HepG2 (cell line): ENCODE results near the gene CSNK1D. TPM values are rescaled to one million over a fixed set of nuclear protein-coding genes. Genes with fewer than 3 reads are reported as not detected.
A peak's percentile ranks its signal among the peaks of the same experiment; 100 is the strongest.

Source experiments
- ATAC-seq: fragments of 200-7000 bp; cut with Tn5 transposase; 3 replicates; pipeline ENCODE4 v1.9.1; 2020; ENCODE audit warnings: mild to moderate bottlenecking, moderate library complexity
- BruUV-seq: library from RNA; stranded (reverse); fragments of 400-500 nt; replicated peaks from 2 replicates; lab custom pipeline; 2021; lab: Mats Ljungman, UMichigan
- CTCF ChIA-PET: fragments of 300-600 bp; formaldehyde crosslinking; extraction: SDS; loops from one replicate; lab custom pipeline; 2021; ENCODE audit warnings: low total read pairs, inconsistent platforms, low intra/inter-chr PET ratio; lab: Yijun Ruan, JAX
- POLR2A ChIA-PET: fragments of 350-600 bp; sonication (Branson Sonifier 250); formaldehyde crosslinking; loops from one replicate; lab custom pipeline; 2020; ENCODE audit warnings: antibody characterized with exemption, inconsistent platforms; lab: Yijun Ruan, JAX
- DNase-seq: peaks from one replicate; pipeline ENCODE4 v3.0.0-alpha.2; 2015; ENCODE audit warnings: low spot score
- FAIRE-seq: peaks from 3 replicates; lab custom pipeline; 2011; peaks lifted over from hg19 to GRCh38; lab: Jason Lieb, UNC
- H2AFZ ChIP-seq: one replicate; pipeline ENCODE4 v1.6.1; 2011; ENCODE audit warnings: low read length, inconsistent platforms
- H3K27ac ChIP-seq: fragments of 300-600 bp; 3 replicates; pipeline ENCODE4 v1.8.0; 2011; ENCODE audit warnings: mixed run types, mild to moderate bottlenecking, mixed read lengths, low read length, inconsistent platforms; ENCODE audit not compliant: insufficient read depth; ENCODE audit errors: extremely low read length
- H3K27me3 ChIP-seq, 2 experiments: fragments of 200-600 bp in 1 of 2; 2 replicates in 1 of 2; 3 replicates in 1 of 2; pipeline versions ENCODE4 v1.6.0 to v1.8.0; 2011; ENCODE audit warnings: low read length in 2 of 2, mild to moderate bottlenecking in 2 of 2, moderate library complexity in 2 of 2, inconsistent platforms in 1 of 2; ENCODE audit not compliant: insufficient read depth in 2 of 2, control insufficient read depth in 1 of 2
- H3K36me3 ChIP-seq, 2 experiments: fragments of 200-600 bp in 1 of 2; replicated peaks in 1 of 2; 2 replicates in 1 of 2; 3 replicates in 1 of 2; pipeline versions ENCODE4 v1.5.1 to v1.8.0; 2011; ENCODE audit warnings: low read length in 2 of 2, inconsistent platforms in 1 of 2; ENCODE audit not compliant: insufficient read depth in 2 of 2, control insufficient read depth in 1 of 2
- H3K4me1 ChIP-seq: 2 replicates; pipeline ENCODE4 v1.5.1; 2012; ENCODE audit warnings: low read length, inconsistent platforms; ENCODE audit not compliant: insufficient read depth
- H3K4me2 ChIP-seq: 2 replicates; pipeline ENCODE4 v1.6.0; 2011; ENCODE audit warnings: low read depth, low read length, inconsistent platforms
- H3K4me3 ChIP-seq, 3 experiments: fragments of 200-600 bp in 1 of 3; sonication (generic), shearing (Covaris generic) in 1 of 3; replicated peaks in 1 of 3; 2 replicates each; pipeline ENCODE4 v1.5.1; 2011 to 2016; ENCODE audit warnings: low read length in 3 of 3, inconsistent platforms in 2 of 3, low read depth in 2 of 3, mild to moderate bottlenecking in 2 of 3, control low read depth in 1 of 3, mixed read lengths in 1 of 3; ENCODE audit not compliant: insufficient read depth in 1 of 3
- H3K79me2 ChIP-seq: one replicate; pipeline ENCODE4 v1.6.1; 2011; ENCODE audit warnings: low read length, inconsistent platforms; ENCODE audit not compliant: insufficient read depth
- H3K9ac ChIP-seq: 2 replicates; pipeline ENCODE4 v1.6.0; 2011; ENCODE audit warnings: mild to moderate bottlenecking, low read depth, low read length, inconsistent platforms; ENCODE audit not compliant: insufficient read depth
- H3K9me3 ChIP-seq: 2 replicates; pipeline ENCODE4 v1.5.1; 2012; ENCODE audit warnings: mild to moderate bottlenecking, low read length
- H4K20me1 ChIP-seq: 2 replicates; pipeline ENCODE4 v1.6.0; 2011; ENCODE audit warnings: inconsistent platforms, mild to moderate bottlenecking, low read length, moderate library complexity; ENCODE audit not compliant: insufficient read depth
- FOXM1 ChIP-seq: sonication (generic); formaldehyde crosslinking; IDR thresholded peaks from 2 replicates; pipeline ENCODE4 v1.5.0; 2020; ENCODE audit warnings: missing genetic modification reagents
- MTF2 ChIP-seq: sonication (generic); formaldehyde crosslinking; IDR thresholded peaks from 2 replicates; pipeline ENCODE4 v1.5.0; 2020; ENCODE audit warnings: missing genetic modification reagents, borderline replicate concordance
- RFXANK ChIP-seq: IDR thresholded peaks from 2 replicates; pipeline ENCODE4 v1.6.1; 2016
- STAG1 ChIP-seq: sonication (generic); formaldehyde crosslinking; IDR thresholded peaks from 2 replicates; pipeline ENCODE4 v1.4.0; 2020; ENCODE audit warnings: missing genetic modification reagents
- TBX3 ChIP-seq: fragments of 450-650 bp; IDR thresholded peaks from 2 replicates; pipeline ENCODE4 v1.6.1; 2017; ENCODE audit warnings: antibody characterized with exemption, mild to moderate bottlenecking, inconsistent platforms, borderline replicate concordance
- ZFY ChIP-seq: sonication (generic); formaldehyde crosslinking; IDR thresholded peaks from 2 replicates; pipeline ENCODE4 v1.4.0; 2020; ENCODE audit warnings: missing genetic modification reagents
- ZNF20 ChIP-seq: sonication (generic); formaldehyde crosslinking; IDR thresholded peaks from 2 replicates; pipeline ENCODE4 v1.4.0; 2020; ENCODE audit warnings: mild to moderate bottlenecking, moderate library complexity, missing genetic modification reagents
- ZSCAN12 ChIP-seq: sonication (generic); formaldehyde crosslinking; IDR thresholded peaks from 2 replicates; pipeline ENCODE4 v1.9.0; 2021; ENCODE audit warnings: mild to moderate bottlenecking, missing genetic modification reagents
- WGBS: methylation state at CpG from one replicate; pipeline ENCODE4 v1.1.6; 2017; ENCODE audit warnings: low lambda C conversion rate; 5-methylcytosine and 5-hydroxymethylcytosine counted together
- in situ Hi-C: cut with HindIII; loops from 2 replicates; pipeline ENCODE4 v1.10.0; 2017; ENCODE audit warnings: low pct_unique_long_range_greater_than_20kb; ENCODE audit not compliant: extremely low pct_ligation_motif_present
- intact Hi-C: fragments of 100-400 bp; cut with micrococcal nuclease; formaldehyde crosslinking; loops from one replicate; pipeline ENCODE4 v1.10.0; 2022; ENCODE audit not compliant: unreplicated experiment
- polyA plus RNA-seq, 8 experiments: library from polyadenylated mRNA; depleted of rRNA in 3 of 8; stranded (reverse) in 7 of 8; unstranded in 1 of 8; fragments of >200 nt; fragmentation: Illumina TruSeq in 4 of 8; extraction: Trizol in 4 of 8; gene quantifications; 2 replicates each; pipeline versions ENCODE4 v1.2.1 to v1.2.3, GENCODE V29; 2011 to 2016; ENCODE audit warnings: low read depth in 4 of 8, missing spikeins in 1 of 8, mixed read lengths in 1 of 8; ENCODE audit not compliant: insufficient read depth in 1 of 8
- total RNA-seq, 5 experiments: library from RNA; depleted of rRNA; stranded (reverse); fragments of >200 nt; fragmentation: Illumina TruSeq; extraction: Trizol; gene quantifications; 2 replicates each; pipeline ENCODE4 v1.2.3, GENCODE V29; 2016; ENCODE audit warnings: low read depth in 1 of 5
- TF ChIP-seq, protein P1 (sequence below): sonication (generic); formaldehyde crosslinking; IDR thresholded peaks from 2 replicates; pipeline ENCODE4 v1.8.1; 2022; ENCODE audit warnings: low read depth, mild to moderate bottlenecking, missing genetic modification reagents
- TF ChIP-seq, protein P2 (sequence below): sonication (generic); formaldehyde crosslinking; IDR thresholded peaks from 2 replicates; pipeline ENCODE4 v1.8.1; 2023; ENCODE audit warnings: missing genetic modification reagents, inconsistent platforms, borderline replicate concordance
- TF ChIP-seq, protein P3 (sequence below): sonication (generic); formaldehyde crosslinking; IDR thresholded peaks from 2 replicates; pipeline ENCODE4 v1.8.1; 2023; ENCODE audit warnings: missing genetic modification reagents, mild to moderate bottlenecking, borderline replicate concordance
- TF ChIP-seq, protein P4 (sequence below): sonication (generic); formaldehyde crosslinking; IDR thresholded peaks from 2 replicates; pipeline ENCODE4 v1.4.0; 2020; ENCODE audit warnings: missing genetic modification reagents
- TF ChIP-seq, protein P5 (sequence below): sonication (generic); formaldehyde crosslinking; IDR thresholded peaks from 2 replicates; pipeline ENCODE4 v1.5.0; 2020; ENCODE audit warnings: mild to moderate bottlenecking, missing genetic modification reagents

Gene CSNK1D
- total and polyA plus RNA-seq, 2 of the 13 experiments (the other 11 are each of a cell fraction or from before 2014, with no cell fraction given), result 31.5 to 128 TPM

DNA sequence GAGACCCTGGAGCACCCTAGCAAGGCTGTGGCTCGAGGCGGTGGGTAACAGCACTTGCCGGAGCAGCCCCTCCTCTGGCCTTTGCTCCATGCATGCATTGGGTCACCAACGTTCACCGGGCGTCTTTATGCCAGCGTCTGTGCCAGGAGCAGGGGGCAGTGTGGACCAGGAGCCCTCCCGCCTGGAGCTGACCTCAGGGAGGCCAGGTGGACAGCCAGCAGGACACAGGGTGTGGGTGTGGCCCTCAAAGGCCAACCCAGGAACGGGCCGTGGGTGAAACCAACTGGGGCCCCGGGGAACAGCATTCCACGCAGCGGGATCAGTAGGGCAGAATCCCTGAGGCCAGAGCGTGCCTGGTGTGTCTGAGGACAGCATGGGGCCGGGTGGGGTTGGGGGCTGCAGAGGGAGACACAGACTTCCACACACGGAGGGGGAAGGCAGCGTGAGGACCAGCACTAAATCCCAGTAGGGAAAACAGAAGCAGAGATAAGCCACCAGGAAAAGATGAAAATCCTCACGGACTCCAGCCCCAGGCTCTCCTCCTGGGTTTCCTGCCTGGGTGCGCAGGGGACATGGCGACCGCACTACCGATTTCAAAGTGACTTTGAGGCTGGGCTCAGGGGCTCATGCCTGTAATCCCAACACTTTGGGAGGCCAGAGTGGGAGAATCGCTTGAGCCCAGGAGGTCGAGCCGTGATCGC is 46.8 kb upstream of the CSNK1D start:
- in situ Hi-C loops, result loop anchor here (5.0 kb wide), 1 partner anchor 78 kb away; no protein-coding TSS in a partner anchor
- peak overlapping the region; percentile 81 for H3K4me2 ChIP-seq
- peak; percentile 1 for ATAC-seq
- H3K36me3 ChIP-seq, result no peaks in the 10 kb centered on the region
- FAIRE-seq, result peak; percentile 48
- H3K4me1 ChIP-seq, result peaks cover 88% of the 10 kb centered on the region
- intact Hi-C loops, result loop anchor here (2.0 kb wide), 1 partner anchor 19 kb away; no protein-coding TSS in a partner anchor
- no peaks in the 10 kb centered on the region for H3K9me3 ChIP-seq
- H3K27me3 ChIP-seq, result no peaks in the 10 kb centered on the region; a peak in 1 of 5 replicates
- no peak overlapping the region for H2AFZ ChIP-seq
- no peaks in the 10 kb centered on the region for H4K20me1 ChIP-seq
- peak overlapping the region; percentile 63 for H3K27ac ChIP-seq
- CTCF ChIA-PET, result interaction anchor here (0.6 to 3.1 kb wide), 4 partner anchors 20 to 116 kb away, joined by 3 to 26 read pairs (median 8); no protein-coding TSS in a partner anchor
- H3K4me3 ChIP-seq, result peak overlapping the region; percentile 22 to 71 (median 55); a peak in 5 of 6 replicates
- H3K9ac ChIP-seq, result peak overlapping the region; percentile 69
- H3K79me2 ChIP-seq, result peaks cover 3% of the 10 kb centered on the region
- POLR2A ChIA-PET, result interaction anchor here (0.9 to 20.8 kb wide), 8 partner anchors 8 to 77 kb away, joined by 3 to 270 read pairs (median 4); no protein-coding TSS in a partner anchor
- BruUV-seq, result no TSS peak
- DNase-seq, result no peak
- 7% methylated on average over 18 of the region's 26 CpGs for WGBS
- TF ChIP-seq FOXM1 (CRISPR knock-in tag) (no peak), TBX3 (no peak), ZFY (CRISPR knock-in tag) (peak; percentile 43; the same call in 1 of the 2 replicates), MTF2 (CRISPR knock-in tag) (no peak), STAG1 (CRISPR knock-in tag) (0 out of 2 replicates have a peak, but pooled peaks have one; percentile 29), RFXANK (CRISPR knock-in tag) (no peak), ZSCAN12 (CRISPR knock-in tag) (no peak), ZNF20 (no peak)
- TF ChIP-seq, protein P1, sequence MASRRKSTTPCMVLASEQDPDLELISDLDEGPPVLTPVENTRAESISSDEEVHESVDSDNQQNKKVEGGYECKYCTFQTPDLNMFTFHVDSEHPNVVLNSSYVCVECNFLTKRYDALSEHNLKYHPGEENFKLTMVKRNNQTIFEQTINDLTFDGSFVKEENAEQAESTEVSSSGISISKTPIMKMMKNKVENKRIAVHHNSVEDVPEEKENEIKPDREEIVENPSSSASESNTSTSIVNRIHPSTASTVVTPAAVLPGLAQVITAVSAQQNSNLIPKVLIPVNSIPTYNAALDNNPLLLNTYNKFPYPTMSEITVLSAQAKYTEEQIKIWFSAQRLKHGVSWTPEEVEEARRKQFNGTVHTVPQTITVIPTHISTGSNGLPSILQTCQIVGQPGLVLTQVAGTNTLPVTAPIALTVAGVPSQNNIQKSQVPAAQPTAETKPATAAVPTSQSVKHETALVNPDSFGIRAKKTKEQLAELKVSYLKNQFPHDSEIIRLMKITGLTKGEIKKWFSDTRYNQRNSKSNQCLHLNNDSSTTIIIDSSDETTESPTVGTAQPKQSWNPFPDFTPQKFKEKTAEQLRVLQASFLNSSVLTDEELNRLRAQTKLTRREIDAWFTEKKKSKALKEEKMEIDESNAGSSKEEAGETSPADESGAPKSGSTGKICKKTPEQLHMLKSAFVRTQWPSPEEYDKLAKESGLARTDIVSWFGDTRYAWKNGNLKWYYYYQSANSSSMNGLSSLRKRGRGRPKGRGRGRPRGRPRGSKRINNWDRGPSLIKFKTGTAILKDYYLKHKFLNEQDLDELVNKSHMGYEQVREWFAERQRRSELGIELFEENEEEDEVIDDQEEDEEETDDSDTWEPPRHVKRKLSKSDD (CRISPR knock-in tag), result no peak
- TF ChIP-seq, protein P2, sequence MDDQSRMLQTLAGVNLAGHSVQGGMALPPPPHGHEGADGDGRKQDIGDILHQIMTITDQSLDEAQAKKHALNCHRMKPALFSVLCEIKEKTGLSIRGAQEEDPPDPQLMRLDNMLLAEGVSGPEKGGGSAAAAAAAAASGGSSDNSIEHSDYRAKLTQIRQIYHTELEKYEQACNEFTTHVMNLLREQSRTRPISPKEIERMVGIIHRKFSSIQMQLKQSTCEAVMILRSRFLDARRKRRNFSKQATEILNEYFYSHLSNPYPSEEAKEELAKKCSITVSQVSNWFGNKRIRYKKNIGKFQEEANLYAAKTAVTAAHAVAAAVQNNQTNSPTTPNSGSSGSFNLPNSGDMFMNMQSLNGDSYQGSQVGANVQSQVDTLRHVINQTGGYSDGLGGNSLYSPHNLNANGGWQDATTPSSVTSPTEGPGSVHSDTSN (CRISPR knock-in tag), result no peak
- TF ChIP-seq, protein P3, sequence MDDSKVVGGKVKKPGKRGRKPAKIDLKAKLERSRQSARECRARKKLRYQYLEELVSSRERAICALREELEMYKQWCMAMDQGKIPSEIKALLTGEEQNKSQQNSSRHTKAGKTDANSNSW (CRISPR knock-in tag), result no peak
- TF ChIP-seq, protein P4, sequence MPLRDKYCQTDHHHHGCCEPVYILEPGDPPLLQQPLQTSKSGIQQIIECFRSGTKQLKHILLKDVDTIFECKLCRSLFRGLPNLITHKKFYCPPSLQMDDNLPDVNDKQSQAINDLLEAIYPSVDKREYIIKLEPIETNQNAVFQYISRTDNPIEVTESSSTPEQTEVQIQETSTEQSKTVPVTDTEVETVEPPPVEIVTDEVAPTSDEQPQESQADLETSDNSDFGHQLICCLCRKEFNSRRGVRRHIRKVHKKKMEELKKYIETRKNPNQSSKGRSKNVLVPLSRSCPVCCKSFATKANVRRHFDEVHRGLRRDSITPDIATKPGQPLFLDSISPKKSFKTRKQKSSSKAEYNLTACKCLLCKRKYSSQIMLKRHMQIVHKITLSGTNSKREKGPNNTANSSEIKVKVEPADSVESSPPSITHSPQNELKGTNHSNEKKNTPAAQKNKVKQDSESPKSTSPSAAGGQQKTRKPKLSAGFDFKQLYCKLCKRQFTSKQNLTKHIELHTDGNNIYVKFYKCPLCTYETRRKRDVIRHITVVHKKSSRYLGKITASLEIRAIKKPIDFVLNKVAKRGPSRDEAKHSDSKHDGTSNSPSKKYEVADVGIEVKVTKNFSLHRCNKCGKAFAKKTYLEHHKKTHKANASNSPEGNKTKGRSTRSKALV (CRISPR knock-in tag), result no peak
- TF ChIP-seq, protein P5, sequence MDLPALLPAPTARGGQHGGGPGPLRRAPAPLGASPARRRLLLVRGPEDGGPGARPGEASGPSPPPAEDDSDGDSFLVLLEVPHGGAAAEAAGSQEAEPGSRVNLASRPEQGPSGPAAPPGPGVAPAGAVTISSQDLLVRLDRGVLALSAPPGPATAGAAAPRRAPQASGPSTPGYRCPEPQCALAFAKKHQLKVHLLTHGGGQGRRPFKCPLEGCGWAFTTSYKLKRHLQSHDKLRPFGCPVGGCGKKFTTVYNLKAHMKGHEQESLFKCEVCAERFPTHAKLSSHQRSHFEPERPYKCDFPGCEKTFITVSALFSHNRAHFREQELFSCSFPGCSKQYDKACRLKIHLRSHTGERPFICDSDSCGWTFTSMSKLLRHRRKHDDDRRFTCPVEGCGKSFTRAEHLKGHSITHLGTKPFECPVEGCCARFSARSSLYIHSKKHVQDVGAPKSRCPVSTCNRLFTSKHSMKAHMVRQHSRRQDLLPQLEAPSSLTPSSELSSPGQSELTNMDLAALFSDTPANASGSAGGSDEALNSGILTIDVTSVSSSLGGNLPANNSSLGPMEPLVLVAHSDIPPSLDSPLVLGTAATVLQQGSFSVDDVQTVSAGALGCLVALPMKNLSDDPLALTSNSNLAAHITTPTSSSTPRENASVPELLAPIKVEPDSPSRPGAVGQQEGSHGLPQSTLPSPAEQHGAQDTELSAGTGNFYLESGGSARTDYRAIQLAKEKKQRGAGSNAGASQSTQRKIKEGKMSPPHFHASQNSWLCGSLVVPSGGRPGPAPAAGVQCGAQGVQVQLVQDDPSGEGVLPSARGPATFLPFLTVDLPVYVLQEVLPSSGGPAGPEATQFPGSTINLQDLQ, result 0 out of 2 replicates have a peak, but pooled peaks have one; percentile 48
